ENCODE measurements around the gene ABCB7.
"Not testable (repeated sequence)": the region's sequence is repeated elsewhere in the genome, so short reads cannot be mapped to it uniquely, and the experiment has no call there.

Gene ABCB7

DNA sequence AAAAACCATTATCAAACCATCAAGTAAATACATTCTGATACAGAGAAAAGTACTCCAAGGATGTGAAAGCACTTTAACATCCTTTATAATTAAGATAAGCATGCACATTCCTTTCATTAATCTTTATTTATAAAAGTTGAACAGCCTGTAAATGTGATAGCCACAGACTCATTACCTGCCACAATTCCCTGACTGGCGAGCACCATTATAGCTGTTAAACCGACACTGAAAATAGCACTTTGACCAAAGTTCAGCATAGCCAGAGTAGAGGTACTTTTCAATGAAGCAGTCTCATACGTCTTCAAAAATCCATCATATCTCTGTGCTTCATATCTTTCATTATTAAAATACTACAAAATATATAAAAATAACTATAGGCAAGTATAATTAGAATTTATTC lies 84.7 kb downstream of the ABCB7 start:
- Histone ChIP-seq H3K4me1 (no peaks in the 10 kb centered on the region), H3K9me3 (replicated peaks in 1 of 11) (0 out of 22 replicates have a peak, but pooled peaks cover 0 to 4% (median 0%) of the 10 kb centered on the region in 11 experiments), H3K9ac (no peak overlapping the region), H3K4me3 (no peak overlapping the region), H4K20me1 (0 out of 22 replicates have a peak, but pooled peaks cover 0 to 4% (median 0%) of the 10 kb centered on the region in 11 experiments), H3K27me3 (peaks cover 13 to 84% (median 61%) of the 10 kb centered on the region in 11 experiments; a peak in 20 of 22 replicates), H3K36me3 (peaks cover 0 to 43% (median 13%) of the 10 kb centered on the region in 11 experiments; a peak in 13 of 22 replicates), H3K4me2 (no peak overlapping the region), H3K27ac (no peak overlapping the region)
- TF ChIP-seq Cebpa-rat (IDR thresholded peaks at IDR 0.05), result no peak

DNA sequence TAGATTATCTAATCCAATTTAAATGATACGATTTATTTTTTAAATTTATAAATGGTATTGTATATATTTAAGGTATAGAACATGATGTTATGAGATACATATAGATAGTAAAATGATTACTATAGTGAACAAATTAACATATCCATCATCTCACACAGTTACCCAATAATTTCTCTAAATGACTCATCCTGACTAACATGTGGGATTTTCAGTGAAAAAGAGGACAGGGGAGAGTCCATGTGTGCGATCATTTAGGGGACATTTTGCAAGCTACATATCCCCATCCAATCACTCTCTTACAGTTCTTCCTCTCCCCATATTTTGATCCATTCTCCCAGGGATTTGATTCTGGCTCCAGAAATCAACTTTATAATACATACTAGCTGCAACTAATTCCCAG lies 88.2 kb downstream of the ABCB7 start:
- Histone ChIP-seq H3K4me1 (no peaks in the 10 kb centered on the region), H3K27ac (no peak overlapping the region), H3K9me3 (replicated peaks in 1 of 11) (no peaks in the 10 kb centered on the region), H3K9ac (no peak overlapping the region), H3K4me2 (no peak overlapping the region), H3K27me3 (peaks cover 18 to 83% (median 59%) of the 10 kb centered on the region in 11 experiments; a peak in 21 of 22 replicates), H3K36me3 (peaks cover 0 to 25% (median 7%) of the 10 kb centered on the region in 11 experiments; a peak in 7 of 22 replicates), H3K4me3 (no peak overlapping the region), H4K20me1 (no peaks in the 10 kb centered on the region)
- no peak for TF ChIP-seq Cebpa-rat (IDR thresholded peaks at IDR 0.05)

DNA sequence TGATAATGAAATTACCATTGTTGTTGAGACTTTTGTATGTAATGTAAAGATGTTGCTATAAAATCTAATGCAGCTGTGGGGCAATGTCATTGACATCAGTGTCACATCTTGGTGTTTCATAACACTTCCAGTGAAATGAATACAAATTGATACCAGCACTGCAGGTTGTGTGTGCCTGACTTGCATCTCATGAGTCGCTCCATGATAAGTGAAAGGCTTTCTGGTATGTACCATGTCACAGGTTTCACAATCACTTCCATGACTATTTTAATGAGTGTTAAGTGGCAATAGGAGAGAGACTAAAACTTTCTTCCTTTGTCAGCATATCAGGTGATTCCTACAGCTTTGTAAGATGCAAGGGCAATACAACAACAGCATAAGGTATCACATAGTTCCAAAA lies 94.4 kb downstream of the ABCB7 start:
- Histone ChIP-seq H3K9me3 (replicated peaks in 1 of 11) (no peaks in the 10 kb centered on the region), H3K9ac (no peak overlapping the region), H3K4me2 (no peak overlapping the region), H3K27ac (no peak overlapping the region), H3K27me3 (peaks cover 13 to 72% (median 38%) of the 10 kb centered on the region in 11 experiments; a peak in 21 of 22 replicates), H3K4me3 (no peak overlapping the region), H4K20me1 (no peaks in the 10 kb centered on the region; a peak in 1 of 22 replicates), H3K4me1 (no peaks in the 10 kb centered on the region), H3K36me3 (peaks cover 0 to 35% (median 6%) of the 10 kb centered on the region in 11 experiments; a peak in 8 of 22 replicates)
- TF ChIP-seq Cebpa-rat (IDR thresholded peaks at IDR 0.05), result no peak

DNA sequence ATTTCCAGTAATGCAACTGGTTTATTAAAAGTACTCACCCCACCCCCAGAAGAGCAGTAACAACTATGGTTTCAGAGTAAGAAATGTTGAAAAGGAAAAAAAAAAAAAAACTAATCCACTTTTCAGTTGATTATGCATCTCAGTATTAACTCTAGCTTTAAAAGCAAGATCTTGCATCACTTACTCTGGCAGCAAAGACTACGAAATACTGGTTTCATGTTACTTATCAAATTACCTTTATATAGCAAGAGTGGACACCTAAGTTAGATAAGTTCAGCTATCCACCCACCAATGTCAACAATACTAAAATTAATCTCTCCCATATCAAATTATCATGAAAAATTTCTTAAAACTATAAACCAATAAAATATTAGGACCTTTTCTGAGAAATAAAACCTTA lies 105.0 kb downstream of the ABCB7 start:
- H3K27ac ChIP-seq, result no peak overlapping the region
- TF ChIP-seq Cebpa-rat (IDR thresholded peaks at IDR 0.05), result no peak
- peaks cover 0 to 14% (median 10%) of the 10 kb centered on the region in 11 experiments; a peak in 10 of 22 replicates for H3K9me3 ChIP-seq (replicated peaks in 1 of 11)
- H3K4me1 ChIP-seq, result no peaks in the 10 kb centered on the region
- no peak overlapping the region for H3K9ac ChIP-seq
- H3K4me2 ChIP-seq, result no peak overlapping the region
- no peaks in the 10 kb centered on the region for H4K20me1 ChIP-seq
- peaks cover 64 to 100% (median 94%) of the 10 kb centered on the region in 11 experiments for H3K27me3 ChIP-seq
- H3K4me3 ChIP-seq, result no peak overlapping the region
- peaks cover 0 to 18% (median 7%) of the 10 kb centered on the region in 11 experiments; a peak in 7 of 22 replicates for H3K36me3 ChIP-seq

DNA sequence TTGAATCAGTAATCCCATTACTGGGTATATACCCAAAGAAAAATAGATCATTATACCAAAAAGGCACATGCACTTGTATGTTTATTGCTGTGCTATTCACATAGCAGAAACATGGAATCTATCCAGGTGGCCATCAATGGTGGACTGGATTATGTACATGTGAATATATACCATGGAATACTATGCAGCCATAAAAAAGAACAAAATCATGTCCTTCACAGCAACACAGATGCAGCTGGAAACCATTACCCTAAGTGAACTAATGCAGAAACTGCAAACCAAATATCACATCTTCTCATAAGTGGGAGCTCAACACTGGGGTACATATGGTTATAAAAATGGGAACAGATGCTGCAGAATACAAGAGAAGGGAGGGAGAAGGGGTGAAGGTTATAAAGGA lies 110.7 kb downstream of the ABCB7 start:
- peaks cover 34 to 77% (median 61%) of the 10 kb centered on the region in 11 experiments for H3K27me3 ChIP-seq
- peaks cover 0 to 18% (median 5%) of the 10 kb centered on the region in 11 experiments; a peak in 5 of 22 replicates for H3K36me3 ChIP-seq
- H3K4me2 ChIP-seq, result no peak overlapping the region
- no peak overlapping the region for H3K4me3 ChIP-seq
- no peaks in the 10 kb centered on the region for H3K4me1 ChIP-seq
- no peak overlapping the region for H3K9ac ChIP-seq
- H3K9me3 ChIP-seq (replicated peaks in 1 of 11), result peaks cover 27 to 37% (median 35%) of the 10 kb centered on the region in 11 experiments
- no peaks in the 10 kb centered on the region; a peak in 1 of 22 replicates for H4K20me1 ChIP-seq
- TF ChIP-seq Cebpa-rat (IDR thresholded peaks at IDR 0.05), result no peak
- no peak overlapping the region for H3K27ac ChIP-seq

DNA sequence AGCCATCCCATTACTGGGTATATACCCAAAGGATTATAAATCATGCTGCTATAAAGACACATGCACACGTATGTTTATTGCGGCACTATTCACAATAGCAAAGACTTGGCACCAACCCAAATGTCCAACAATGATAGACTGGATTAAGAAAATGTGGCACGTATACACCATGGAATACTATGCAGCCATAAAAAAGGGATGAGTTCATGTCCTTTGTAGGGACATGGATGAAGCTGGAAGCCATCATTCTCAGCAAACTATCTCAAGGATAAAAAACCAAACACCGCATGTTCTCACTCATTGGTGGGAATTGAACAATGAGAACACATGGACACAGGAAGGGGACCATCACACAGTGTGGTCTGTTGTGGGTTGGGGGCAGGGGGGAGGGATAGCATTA lies 111.9 kb downstream of the ABCB7 start:
- H3K36me3 ChIP-seq, result peaks cover 0 to 18% (median 5%) of the 10 kb centered on the region in 11 experiments; a peak in 5 of 22 replicates
- not testable (repeated sequence) for H3K27ac ChIP-seq, H4K20me1 ChIP-seq, H3K9ac ChIP-seq, H3K4me1 ChIP-seq, H3K4me3 ChIP-seq, H3K4me2 ChIP-seq
- H3K9me3 ChIP-seq (replicated peaks in 1 of 11), result peaks cover 27 to 38% (median 36%) of the 10 kb centered on the region in 11 experiments
- peaks cover 41 to 77% (median 64%) of the 10 kb centered on the region in 11 experiments for H3K27me3 ChIP-seq

DNA sequence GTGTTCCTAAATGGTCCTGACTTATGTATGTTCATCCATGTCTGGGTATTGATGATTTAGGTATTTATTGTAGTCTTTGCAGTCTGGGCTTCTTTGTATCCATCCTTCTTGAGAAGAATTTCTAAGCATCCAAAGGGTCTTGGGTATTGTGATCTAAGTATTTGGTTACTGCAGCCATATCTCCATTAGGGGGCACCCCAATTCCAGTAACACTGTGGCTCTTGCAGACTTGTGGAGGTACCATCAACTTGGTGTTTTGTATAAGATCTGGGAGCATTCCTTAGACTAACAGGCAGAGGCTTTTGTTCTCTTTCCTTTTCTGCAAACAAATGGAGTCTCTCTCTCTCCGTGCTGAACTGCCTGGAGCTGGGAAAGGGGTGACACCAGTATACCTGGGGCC lies 117.2 kb downstream of the ABCB7 start:
- Histone ChIP-seq H4K20me1 (no peaks in the 10 kb centered on the region; a peak in 1 of 22 replicates), H3K4me1 (no peaks in the 10 kb centered on the region), H3K36me3 (no peaks in the 10 kb centered on the region), H3K27ac (no peak overlapping the region), H3K27me3 (peaks cover 53 to 90% (median 76%) of the 10 kb centered on the region in 11 experiments), H3K9ac (no peak overlapping the region), H3K4me2 (no peak overlapping the region), H3K9me3 (replicated peaks in 1 of 11) (peaks cover 18 to 42% (median 31%) of the 10 kb centered on the region in 11 experiments), H3K4me3 (no peak overlapping the region)
- TF ChIP-seq Cebpa-rat (IDR thresholded peaks at IDR 0.05), result no peak
